ENCODE results near the gene BTG1.

Gene BTG1

DNA sequence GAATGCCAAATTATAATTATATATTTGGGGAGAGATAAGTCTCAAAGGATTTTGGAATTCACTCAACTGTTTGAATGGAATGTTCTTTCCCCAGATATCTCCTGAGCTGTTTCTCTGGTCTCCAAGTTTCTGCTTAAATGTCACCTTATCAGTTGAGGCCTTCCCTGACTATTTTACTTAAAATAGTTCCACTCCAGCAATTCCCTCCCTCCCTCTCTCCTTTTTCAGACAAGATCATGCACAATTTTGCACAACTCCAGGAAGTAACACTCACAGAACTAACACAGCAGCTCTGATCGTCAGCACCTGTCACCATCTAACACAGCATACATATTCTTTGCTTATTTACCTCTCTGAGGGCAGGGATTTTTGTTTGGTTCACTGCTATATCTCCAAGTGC lies 12.5 kb downstream of the BTG1 start:
- no peak for DNase-seq (ENCODE audit: low spot score)
- TF ChIP-seq, protein P1, sequence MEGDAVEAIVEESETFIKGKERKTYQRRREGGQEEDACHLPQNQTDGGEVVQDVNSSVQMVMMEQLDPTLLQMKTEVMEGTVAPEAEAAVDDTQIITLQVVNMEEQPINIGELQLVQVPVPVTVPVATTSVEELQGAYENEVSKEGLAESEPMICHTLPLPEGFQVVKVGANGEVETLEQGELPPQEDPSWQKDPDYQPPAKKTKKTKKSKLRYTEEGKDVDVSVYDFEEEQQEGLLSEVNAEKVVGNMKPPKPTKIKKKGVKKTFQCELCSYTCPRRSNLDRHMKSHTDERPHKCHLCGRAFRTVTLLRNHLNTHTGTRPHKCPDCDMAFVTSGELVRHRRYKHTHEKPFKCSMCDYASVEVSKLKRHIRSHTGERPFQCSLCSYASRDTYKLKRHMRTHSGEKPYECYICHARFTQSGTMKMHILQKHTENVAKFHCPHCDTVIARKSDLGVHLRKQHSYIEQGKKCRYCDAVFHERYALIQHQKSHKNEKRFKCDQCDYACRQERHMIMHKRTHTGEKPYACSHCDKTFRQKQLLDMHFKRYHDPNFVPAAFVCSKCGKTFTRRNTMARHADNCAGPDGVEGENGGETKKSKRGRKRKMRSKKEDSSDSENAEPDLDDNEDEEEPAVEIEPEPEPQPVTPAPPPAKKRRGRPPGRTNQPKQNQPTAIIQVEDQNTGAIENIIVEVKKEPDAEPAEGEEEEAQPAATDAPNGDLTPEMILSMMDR (IDR thresholded peaks at IDR 0.05; ENCODE audit: extremely low read depth, insufficient read depth, missing control alignments) = no peak
- in situ Hi-C loops (cut with MboI; ENCODE audit: low pct_unique_long_range_greater_than_20kb, low sequenced_read_pairs, unreplicated experiment) = loop anchor here (10.0 to 25.0 kb wide), 4 partner anchors 318 to 746 kb away; no protein-coding TSS in a partner anchor

DNA sequence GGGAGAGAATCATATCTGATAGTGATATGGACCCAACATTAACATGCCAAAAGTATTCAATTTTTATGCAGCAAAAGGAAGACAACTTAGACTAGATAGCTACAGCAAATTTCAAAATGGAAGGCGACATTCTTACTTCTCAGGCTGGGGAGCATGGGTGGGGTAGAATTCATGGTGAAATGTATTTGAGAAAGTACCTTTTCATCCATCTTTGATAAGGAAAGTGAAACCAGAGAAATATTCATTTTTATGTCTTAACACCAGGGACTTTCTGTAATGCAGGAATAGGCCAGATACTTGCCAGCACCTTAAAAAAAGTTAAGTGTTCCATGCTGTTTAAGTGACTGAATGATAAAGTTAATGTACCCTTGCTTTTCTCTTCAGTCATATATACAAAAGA lies 13.4 kb downstream of the BTG1 start:
- in situ Hi-C loops (cut with MboI; ENCODE audit: low pct_unique_long_range_greater_than_20kb, low sequenced_read_pairs, unreplicated experiment) = loop anchor here (10.0 to 25.0 kb wide), 4 partner anchors 317 to 745 kb away; no protein-coding TSS in a partner anchor
- DNase-seq (ENCODE audit: low spot score) = no peak
- TF ChIP-seq, protein P1 (IDR thresholded peaks at IDR 0.05; ENCODE audit: extremely low read depth, insufficient read depth, missing control alignments) = no peak

DNA sequence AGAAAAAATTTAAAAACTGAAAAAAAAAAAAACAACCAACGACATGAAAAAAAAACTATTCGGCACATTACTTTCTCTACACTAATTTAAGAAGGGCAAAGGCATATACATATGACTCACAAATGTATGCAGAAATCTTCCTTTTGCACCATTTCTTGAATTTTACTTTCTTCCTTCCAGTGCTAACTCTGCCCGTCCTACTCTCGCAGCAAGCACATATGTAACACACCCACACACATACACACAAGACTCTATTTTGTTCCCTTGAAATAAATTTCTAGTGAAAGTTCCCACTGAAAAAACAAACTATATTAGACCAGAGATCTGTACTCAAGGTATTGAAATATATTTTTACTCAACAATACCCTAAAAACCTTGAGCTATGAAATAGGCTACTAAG lies 14.6 kb downstream of the BTG1 start:
- DNase-seq (ENCODE audit: low spot score) = no peak
- in situ Hi-C loops (cut with MboI; ENCODE audit: low pct_unique_long_range_greater_than_20kb, low sequenced_read_pairs, unreplicated experiment) = loop anchor here (10.0 to 25.0 kb wide), 4 partner anchors 316 to 744 kb away; no protein-coding TSS in a partner anchor
- TF ChIP-seq, protein P1 (IDR thresholded peaks at IDR 0.05; ENCODE audit: extremely low read depth, insufficient read depth, missing control alignments) = no peak

DNA sequence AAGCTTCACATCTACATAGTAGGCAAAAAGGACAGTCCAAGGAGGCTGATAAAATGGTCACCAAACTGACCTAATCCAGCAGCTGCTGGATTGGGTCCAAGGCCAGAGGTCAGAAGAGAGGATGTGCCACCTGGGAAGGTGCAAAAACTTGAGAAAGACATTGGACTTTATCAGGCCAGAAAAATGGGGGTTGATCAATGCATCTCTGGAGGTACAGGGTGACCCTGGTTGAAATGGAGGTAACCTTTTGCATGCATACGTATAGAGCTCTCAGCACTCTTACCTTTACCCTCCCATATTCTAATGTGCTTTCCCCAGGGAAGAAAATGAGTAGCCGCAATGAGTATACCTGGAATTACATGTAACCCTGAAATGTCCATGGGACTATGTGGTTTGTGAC lies 16.0 kb downstream of the BTG1 start:
- TF ChIP-seq, protein P1 (IDR thresholded peaks at IDR 0.05; ENCODE audit: extremely low read depth, insufficient read depth, missing control alignments) = no peak
- no peak for DNase-seq (ENCODE audit: low spot score)
- in situ Hi-C loops (cut with MboI; ENCODE audit: low pct_unique_long_range_greater_than_20kb, low sequenced_read_pairs, unreplicated experiment) = loop anchor here (10.0 to 25.0 kb wide), 4 partner anchors 315 to 742 kb away; no protein-coding TSS in a partner anchor

DNA sequence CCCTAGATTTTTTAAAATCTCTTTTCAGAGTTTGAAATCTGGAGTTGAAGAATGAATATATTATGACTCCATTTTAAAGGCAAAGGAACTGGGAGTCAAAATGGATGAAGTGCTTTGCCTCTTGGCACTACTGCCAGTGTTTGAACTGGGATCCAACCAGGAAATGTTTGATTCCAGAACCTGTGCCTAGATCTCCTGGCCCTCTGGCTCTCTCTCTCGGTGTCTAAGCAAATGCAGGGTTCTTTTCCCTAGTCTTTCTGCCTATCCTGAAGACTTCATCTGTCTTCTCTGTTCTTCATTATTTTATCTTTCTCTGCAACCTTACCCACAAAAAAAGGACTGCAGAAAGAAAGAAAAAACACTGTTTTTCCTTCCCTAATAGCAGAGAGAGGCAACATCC lies 17.0 kb downstream of the BTG1 start:
- TF ChIP-seq, protein P1 (IDR thresholded peaks at IDR 0.05; ENCODE audit: extremely low read depth, insufficient read depth, missing control alignments) = no peak
- in situ Hi-C loops (cut with MboI; ENCODE audit: low pct_unique_long_range_greater_than_20kb, low sequenced_read_pairs, unreplicated experiment) = loop anchor here (25.0 kb wide), 2 partner anchors 541 to 741 kb away; no protein-coding TSS in a partner anchor
- no peak for DNase-seq (ENCODE audit: low spot score)

DNA sequence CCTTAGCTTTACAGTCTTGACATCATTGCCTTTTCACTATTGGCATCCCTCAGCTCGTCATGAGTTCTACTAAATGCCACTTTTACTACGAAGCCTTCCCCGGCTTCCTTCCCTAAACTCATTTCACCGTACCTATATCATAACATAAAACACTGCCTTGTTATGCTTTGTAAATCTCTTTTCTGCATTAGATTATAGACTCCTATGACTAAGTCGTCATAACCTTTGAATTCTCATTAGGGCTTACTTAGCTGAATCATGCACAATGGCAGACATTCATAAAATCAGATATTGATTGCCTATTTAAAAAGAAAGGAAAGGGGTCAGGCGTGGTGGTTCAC lies 21.0 kb downstream of the BTG1 start:
- TF ChIP-seq, protein P1 (IDR thresholded peaks at IDR 0.05; ENCODE audit: extremely low read depth, insufficient read depth, missing control alignments) = no peak
- DNase-seq (ENCODE audit: low spot score) = no peak
- in situ Hi-C loops (cut with MboI; ENCODE audit: low pct_unique_long_range_greater_than_20kb, low sequenced_read_pairs, unreplicated experiment) = loop anchor here (25.0 kb wide), 2 partner anchors 537 to 737 kb away; no protein-coding TSS in a partner anchor
